AML-193 (cell line): ENCODE measurements around the gene ARHGAP18.

ENCODE experiments used
- DNase-seq, 2 experiments: peaks; one replicate each; lab custom pipeline; 2025; lab: John Stamatoyannopoulos, UW

Gene ARHGAP18

DNA sequence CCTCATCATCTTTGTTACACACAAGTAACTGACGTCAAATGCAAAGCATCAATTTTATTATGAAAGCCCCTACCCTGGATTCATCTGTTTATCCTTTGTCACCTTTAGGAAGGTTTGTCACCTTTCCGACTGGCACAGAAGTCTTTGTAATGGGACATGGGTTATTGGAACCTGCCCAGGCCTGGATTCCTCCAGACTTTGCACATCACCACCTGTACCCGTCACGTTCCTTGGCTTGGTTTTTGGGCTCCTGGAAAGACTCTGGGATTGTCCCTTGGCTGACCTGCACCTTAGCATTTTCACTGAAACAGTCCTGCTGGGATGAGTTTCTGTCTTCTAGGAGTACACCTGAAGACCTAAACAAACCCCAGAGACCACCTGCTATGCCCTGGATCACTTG, 15.4 kb upstream of the ARHGAP18 start:
- no peak for DNase-seq

DNA sequence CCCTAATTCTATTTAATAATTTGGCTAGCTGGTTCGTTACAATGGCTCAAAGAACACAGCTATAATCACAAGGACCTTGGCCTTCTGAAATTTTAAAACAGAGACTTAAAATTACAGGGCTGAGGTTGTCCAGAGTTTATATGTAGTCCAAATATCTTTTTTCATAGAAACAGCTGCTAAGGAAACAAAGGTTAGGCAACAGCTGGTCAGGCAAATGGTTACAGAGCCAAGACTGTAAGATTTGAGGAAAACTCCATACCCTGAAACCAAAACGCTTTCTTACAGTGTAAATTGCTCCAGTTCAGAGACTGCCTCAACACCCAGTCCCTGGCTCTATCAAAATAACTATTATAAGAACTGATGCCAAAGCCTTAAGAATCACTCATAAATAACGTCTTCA, 9.7 kb upstream of the ARHGAP18 start:
- DNase-seq, result peak; percentile 16 to 34

DNA sequence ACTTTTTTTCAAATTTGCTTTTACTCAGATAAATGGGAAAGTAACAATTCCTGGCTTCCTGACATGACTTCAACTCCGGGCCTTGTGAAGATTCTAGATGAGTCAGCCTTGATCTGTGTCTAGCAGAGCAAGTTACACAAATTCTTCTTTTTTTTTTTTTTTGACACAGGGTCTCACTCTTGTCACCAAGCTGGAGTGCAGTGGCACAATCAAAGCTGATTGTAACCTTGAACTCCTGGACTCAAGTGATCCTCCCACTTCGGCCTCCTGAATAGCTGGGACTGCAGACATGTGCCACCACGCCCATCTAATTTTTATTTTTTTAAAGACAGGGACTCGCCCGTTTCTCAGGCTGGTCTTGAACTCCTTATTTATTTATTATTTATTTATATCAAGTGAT, 7.3 kb upstream of the ARHGAP18 start:
- DNase-seq, result no peak

DNA sequence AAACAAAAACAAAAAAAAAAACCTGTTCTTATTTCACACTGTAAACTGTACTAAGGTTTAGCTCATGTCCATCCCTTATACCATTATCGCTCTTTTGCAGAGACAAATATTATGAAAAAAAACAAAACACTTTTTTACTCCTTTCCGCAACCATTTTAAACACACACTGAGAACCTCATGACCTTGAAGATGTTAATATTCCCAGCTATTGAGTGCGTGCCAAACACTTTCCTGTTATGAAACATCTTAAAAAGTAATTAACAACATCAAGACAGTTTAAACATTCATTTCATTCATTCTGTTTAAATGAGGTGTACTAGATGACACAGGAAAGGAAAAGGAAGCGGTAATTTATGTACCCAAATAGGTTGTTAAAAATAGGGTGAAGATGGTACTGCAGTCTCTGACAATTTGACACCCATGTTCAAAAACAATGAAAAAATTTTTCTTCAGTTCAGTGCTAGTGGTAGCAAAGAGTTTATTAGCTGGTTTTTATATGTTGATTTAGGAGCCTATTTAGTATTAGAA, 3.9 kb upstream of the ARHGAP18 start:
- DNase-seq, result no peak

DNA sequence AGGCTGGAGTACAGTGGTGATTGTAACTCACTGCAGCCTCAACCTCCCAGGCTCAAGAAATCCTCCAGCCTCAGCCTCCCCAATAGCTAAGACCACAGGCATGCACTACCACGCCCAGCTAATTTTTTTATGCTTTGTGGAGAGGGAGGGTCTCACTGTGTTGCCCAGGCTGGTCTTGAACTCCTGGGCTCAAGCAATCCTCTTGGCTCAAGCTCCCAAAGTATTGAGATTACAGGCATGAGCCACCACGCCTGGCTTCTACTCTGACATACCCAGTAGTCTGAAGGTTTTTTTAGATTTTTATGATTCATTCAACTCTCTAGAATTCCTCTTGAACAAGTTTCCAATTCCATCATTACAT, 1.3 kb upstream of the ARHGAP18 start:
- DNase-seq, result no peak

DNA sequence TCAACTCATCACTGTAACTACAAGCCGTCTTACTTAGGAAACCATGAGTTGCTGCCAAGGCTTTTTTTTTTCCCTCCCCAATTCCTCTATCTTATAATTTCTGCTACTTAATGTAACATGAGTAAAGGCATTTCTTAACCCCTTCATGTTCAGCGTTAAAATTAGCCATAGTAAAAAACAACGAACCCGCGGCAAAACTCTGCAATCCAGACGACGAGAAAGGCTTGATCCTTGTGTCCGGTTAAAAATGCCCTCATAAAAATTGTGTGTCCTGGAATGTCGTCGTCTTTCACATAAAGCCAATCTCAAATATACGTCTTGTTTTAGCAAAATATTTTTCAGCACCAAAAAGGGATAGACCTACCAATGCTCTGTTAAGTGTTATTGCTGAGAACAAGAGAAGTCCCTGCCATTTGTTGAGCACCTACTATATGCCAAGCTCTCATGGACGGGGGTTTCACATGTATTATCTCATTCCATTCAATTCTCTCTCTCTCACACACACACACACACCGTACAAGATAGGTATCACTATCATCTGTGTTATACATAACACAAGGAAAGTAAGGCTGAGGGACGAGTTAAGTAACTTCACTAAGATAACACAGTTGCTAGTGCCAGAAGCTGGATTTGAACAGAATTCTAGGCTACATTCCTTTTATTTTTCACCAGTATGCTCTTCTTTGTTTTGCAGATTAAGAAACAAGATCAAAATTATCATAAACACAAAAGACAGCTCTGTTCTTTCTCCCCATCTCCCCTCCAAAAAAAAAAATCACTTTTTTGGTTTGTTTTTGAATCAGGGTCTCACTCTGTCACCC, 683 bp upstream of the ARHGAP18 start:
- DNase-seq, result no peak

DNA sequence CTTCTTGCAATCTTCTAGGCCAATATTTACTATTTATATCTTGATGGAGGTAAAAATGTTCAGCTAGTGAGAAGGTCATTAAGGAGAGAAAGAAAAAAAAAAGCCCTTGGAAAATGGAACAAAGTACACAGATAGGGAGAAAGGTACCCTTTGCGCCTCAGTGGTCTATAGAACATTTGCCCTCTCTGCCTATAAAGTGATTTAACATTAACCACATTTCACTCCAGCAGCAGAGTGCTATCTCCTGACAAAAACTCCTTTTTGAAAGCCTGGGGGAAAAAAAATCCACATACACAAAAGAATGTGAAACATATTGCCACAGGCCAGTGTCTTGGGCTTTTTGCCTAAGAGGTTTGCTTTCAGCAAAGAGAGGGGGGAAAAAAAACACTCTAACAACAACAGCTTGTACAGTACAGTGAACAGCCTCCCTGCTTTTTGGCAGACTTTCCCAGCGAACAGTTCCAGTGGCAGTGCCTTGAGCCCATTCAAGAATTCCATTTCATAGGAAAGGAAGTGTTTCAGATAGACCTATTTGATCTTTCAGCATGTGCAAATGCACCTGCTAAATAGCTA, 695 bp downstream of the ARHGAP18 start:
- DNase-seq, result no peak

DNA sequence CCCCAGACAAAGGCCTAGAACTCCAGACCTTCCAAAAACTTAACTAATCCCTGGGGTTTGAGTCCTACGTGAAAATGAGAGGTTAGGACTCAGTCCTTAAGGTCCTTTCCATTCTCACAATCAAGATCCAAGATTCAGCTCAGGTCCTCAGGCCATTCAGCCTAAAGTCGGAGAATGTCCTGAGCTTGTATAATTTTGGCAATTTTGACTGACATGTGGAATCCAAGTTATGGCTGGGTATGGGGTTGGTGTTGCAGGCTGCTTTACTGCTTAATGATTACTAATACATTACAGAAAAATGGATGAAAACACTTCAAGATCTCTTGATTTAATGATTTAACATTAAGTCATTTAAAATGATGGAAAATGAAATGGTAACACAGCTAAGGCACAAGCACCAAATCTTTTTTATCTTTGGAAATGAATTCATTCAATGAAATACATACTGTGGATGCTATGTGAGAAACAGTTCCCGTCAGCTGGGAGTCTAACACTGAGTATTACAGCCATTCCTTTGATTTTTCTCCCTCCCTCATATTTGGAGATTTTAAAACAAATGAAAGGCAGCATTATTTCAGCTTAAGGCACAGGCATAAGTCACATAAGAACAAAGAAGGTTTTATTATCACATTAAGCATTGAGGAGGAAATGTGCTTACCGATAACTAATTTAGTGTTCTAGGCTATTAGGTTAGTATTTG, 1.3 kb downstream of the ARHGAP18 start:
- DNase-seq, result no peak

DNA sequence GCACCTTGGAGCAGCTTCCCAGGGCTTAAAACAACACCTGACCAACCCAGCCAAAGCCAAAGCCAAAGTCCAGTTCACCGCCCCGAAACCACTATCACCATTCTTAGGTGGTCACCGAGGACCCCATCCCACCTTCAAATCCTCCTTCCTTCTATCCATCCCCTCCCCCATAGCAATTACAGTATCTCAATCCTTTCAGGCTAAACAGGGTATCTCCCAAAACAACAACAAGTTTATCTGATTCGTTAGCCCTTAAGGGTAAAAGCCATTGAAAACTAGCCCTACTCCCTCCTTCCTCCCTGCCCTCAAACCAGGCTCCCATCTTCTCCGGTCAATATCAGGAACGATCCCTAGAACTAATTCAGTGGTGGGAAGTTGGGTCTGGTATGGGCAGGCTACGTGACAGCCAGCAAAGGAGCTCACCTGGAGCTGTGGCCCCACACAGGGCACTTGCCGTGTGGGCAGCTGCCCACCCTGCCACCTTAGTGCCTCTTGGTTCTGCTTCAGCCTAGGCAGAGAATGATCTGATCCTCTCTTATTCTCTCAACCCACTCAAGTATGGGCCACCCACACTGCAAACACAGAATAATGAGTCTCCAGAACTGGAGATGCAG, 2.0 kb downstream of the ARHGAP18 start:
- DNase-seq, result no peak

DNA sequence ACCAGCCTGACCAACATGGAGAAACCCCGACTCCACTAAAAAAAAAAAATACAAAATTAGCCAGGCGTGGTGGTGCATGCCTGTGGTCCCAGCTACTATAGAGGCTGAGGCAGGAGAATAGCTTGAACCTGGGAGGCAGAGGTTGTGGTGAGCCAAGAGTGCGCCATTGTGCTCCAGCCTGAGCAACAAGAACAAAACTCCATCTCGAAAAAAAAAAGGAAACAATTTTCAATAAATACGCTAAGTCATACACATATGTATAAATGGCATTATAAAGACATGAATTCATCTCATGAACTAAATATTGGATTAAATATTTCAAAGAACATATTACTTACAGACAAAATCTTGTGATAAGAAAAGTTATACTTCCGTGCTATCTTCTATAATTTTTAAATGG, 2.9 kb downstream of the ARHGAP18 start:
- no peak for DNase-seq

DNA sequence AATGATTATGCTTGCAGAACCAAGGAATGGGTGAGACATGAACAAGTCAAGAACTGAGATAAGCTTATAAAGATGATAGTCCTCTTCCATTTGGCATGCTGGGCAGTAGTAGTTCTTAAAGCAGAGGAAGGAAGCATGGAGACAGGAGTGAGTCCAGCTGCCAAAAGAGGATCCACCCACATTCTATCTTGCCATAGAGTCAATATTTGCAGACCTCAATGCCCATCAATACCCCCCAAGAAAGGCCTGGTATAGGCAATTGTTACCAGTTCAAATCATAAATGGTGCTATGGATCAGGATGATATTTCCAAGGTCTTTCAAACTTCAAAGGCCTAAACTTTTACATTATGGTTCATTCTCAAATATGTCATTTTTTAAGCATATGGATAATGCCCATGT, 4.8 kb downstream of the ARHGAP18 start:
- DNase-seq, result no peak

DNA sequence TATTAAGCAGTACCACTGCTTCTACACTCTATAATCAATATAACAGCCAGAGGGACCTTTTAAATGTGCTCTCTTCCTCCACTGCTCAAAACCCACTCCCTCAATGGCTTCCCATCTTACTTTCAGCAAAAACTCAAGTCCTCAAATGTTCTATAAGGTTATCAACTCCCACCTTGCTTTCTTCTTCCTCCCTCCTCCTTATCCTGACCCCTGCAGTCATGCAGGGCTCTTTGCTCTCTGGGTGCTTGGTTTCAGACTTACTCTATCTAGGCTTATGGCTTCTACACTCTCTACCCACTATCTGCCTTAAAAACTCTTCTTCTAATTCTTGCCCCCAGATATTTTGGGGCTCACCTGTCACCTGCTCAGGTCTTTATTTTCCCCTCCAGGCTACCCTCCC, 5.3 kb downstream of the ARHGAP18 start:
- DNase-seq, result no peak

DNA sequence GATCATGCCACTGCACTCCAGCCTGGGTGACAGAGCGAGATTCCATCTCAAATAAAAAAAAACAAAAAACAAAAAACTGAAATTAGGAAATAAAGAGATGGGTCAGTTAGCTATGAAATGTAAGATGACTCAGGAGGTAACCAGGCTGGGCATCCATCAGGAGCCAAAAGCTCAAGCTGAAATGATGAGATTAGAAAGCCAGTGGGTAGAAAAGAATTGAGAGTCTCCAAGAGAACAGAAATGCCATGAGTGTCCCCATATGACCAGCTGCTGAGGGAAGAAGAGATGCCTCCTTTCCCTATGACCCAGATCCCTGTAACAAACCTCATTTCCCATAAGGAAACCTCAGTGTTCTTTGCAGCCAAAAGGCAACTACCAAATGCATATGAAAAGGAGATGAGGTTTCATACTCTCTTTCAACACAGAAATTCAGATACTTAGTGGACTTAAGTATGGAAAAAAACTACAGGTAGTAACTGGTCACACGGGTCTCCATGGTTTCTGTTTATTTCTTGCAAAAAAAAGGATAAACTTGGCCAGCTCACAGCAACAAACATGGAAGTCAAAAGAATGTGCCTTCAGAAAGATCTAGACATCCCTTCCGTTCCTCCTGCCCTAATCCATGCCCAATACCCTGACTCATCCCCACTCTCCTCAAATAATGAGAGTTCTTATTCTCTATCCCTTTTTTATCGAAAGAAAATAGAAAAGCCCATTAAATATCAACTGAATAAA, 8.1 kb downstream of the ARHGAP18 start:
- no peak for DNase-seq

DNA sequence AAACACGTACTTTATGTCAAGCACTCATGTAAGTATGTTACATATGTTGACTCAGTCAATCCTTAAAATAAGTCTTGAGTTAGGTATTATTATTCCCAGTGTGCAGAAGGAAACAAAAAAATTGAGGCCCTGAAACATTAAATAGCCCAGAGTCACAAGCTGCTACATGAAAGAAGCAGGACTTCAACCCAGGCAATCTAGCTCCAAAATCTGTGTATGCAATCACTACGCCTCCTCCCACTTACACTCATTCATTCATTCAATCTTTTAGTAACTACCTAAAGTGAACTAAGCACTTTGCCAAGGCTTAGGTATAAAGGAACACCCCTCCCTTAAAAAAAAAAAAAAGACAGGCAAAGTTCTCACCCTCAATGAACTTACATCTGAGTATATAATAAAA, 9.3 kb downstream of the ARHGAP18 start:
- no peak for DNase-seq

DNA sequence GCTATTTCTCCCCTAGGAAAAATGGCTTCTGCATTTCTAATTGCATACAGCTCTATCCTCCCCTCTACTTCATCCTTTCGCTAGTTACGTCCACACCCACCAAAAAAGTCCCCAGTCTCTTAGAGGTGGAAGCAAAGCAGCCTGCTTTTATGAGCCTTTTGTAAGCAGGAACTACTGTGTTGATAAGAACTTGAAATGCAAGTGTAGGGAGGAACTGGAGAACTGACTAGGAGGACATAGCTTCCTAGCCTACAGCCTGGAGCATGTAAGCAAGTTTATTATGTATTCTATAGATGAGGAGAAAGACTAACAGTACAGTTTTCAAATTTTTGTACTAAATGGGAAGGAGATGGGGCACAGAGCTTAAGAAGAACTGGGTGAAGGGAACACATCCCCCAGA, 10.3 kb downstream of the ARHGAP18 start:
- DNase-seq, result no peak

DNA sequence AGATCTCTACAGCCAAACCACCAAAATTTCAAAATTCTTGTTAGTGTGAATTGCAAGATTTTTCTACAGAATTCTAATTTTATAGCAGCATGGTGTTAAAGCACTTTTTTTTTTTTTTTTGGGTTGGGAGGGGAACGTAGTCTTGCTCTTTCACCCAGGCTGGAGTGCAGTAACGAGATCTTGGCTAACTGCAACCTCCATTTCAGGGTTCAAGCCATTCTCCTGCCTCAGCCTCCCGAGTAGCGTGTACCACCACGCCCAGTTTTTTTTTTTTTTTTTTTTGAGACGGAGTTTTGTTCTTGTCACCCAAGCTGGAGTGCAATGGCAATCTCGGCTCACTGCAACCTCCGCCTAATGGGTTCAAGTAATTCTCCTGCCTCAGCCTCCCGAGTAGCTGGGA, 11.5 kb downstream of the ARHGAP18 start:
- no peak for DNase-seq

DNA sequence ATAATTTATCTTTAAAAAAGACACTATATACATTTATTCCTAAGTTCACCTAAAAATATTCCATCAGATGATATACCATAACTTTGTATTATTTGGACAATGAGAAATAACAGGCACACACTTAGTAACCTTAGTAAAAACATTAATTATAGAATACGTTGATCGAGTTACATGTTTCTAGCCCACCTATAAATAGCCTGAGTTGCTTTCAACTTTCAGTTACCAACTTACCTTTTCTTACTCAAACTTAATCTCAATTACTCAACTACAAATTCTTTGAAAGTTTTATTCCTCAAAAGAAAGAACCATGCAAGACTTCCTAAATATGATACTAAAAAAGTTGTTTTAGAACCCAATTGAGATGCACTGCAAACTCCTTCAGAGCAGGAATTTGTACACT, 12.2 kb downstream of the ARHGAP18 start:
- DNase-seq, result no peak

DNA sequence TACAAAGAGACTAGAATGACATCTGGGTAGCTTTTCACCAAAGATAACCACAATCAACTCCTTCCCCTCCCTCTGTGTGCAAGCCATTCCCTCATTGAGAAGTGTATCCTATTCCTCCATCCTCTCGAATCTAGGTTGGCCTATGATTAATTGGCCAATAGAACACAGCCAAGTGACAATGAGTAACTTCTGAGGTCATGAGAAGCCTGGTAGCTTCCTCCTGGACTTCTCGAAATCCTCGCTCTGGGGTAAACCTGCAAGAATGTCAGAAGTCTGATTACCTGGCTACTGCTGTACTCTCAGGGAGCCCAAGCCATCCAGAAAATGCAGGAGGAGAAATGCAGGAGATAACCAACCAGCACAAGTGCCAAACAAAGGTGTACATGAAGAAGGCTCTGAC, 13.1 kb downstream of the ARHGAP18 start:
- no peak for DNase-seq

DNA sequence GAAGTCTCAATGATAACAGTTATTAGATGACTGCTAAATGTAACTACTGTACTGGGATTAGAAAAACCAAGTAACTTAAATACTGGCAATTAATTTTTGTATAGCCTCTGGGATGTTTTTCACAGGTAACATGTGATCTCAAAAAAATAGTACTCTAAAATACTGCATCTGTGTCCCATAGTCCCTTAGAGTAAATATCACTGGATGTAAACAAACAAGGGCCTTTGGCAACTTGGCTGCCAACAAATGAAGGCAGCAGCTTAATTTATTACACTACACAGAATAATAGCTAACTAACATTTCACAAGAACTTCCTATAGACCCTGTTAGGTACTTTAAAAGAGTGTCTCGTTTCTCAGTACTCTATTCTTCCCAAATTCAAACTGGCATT, 14.0 kb downstream of the ARHGAP18 start:
- DNase-seq, result no peak

DNA sequence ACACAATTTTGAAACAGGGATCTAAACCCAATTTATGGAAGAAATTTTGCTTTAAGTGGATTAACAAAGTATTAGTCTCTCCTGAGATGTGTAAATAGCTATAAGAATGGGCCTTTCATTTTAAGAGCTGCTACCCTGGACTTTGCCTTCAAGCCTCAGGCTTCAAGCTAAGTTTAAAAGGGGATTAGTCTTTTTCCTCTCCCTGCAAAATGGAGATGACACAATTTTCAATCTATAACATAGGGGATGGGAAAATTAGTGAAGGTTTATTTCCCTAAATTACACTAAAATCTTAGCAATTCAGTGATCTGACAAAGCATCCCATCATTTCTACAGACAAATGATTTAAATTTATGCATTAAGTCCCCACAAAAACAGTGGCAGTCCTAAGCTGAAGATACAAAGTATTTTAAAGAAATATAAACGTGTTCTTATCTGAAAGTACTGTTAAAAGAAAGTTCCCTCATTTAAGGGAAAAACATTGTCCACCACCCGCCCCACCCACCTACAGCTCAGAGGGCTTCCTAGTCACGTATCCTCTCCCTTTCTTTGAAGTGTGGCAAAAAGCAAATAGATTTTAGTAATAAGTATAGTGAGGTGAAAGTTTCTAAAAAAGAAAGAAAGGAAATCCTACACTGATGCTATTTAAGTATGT, 14.5 kb downstream of the ARHGAP18 start:
- no peak for DNase-seq

DNA sequence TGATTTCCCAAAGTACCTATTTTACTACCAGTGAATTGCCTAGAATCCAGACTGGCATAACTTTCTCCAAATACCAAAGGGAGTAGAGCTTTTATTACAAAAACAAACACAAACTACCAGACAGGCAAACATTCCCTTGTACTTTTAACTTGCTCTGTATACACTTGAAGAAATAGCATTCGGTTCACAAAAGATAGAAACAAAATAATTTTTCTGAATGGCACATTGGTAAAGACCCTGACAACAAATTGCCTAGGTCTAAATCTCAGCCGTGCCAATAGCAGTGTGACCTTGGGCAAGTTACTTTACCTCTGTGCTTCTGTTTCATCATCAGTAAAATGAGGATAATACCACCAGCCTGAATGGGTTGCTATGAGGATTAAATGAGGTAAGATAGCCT, 15.9 kb downstream of the ARHGAP18 start:
- no peak for DNase-seq

DNA sequence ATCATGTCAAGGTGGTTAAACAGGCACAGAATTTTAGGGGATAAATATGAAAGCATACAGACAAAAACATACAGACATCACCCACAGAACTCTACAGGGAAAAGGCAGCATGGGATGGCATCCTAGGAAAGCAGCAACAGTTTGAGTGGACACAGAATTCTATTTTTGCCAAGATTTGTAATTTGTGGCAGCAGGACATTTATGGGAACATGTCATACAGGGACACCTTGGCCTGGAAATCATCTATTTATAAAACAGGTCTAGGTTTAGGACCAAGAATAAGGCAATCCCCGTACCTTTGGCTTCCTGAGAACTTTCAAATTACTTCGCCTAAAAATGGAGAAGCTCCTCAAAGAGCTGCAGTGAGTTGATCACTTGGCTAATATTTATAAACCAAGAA, 17.5 kb downstream of the ARHGAP18 start:
- DNase-seq, result no peak
